GM19455 (cell line): Measurements from ENCODE around the gene BUD23.
"Not testable (repeated sequence)": the region's sequence is repeated elsewhere in the genome, so short reads cannot be mapped to it uniquely, and the experiment has no call there.

Experiments
- ATAC-seq: cut with Tn5 transposase; IDR thresholded peaks from one replicate; pipeline ENCODE4 v1.9.1; 2021; ENCODE audit not compliant: unreplicated experiment

Gene BUD23

DNA sequence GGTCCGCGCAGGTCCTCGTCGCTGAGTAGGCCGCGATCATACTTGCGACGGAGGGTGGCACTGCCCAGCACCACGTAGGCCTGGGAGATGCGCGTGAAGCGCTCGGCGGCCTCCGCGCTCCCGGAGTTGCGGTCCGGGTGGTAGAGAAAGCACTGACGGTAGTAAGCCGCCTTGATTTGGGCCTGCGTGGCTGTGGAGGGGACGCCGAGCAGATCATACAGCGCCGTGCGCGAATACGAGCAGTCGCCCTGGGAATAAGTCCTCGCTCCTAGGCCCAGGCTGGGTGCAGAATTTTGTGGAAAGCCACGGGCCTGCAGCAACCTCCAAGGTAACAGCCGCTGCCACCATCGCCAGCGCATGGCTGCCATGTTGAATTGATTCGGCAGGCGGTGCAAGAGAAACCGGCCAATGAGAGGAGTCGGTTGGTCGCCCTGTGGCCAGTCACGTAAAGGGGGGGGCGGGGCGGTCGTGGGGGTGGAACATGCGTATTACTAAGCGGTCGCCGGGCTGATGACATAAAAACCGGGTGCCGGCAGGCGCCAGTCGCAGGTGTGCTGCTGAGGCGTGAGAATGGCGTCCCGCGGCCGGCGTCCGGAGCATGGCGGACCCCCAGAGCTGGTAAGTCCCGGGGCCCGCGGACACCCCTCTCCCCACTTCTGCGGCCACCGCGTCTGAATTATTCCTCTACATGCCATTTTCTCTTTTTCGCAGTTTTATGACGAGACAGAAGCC lies at the start of gene BUD23, which contains the start of gene DNAJC30:
Gene BUD23 (plus strand): TSS at position 542 of the 732 bp plus-strand sequence. CDS start 29 bp downstream, at position 571.
Gene DNAJC30 (minus strand): TSS at position 398 of the 732 bp plus-strand sequence. CDS start 30 bp downstream, at position 368.
- peak; percentile 85 for ATAC-seq

DNA sequence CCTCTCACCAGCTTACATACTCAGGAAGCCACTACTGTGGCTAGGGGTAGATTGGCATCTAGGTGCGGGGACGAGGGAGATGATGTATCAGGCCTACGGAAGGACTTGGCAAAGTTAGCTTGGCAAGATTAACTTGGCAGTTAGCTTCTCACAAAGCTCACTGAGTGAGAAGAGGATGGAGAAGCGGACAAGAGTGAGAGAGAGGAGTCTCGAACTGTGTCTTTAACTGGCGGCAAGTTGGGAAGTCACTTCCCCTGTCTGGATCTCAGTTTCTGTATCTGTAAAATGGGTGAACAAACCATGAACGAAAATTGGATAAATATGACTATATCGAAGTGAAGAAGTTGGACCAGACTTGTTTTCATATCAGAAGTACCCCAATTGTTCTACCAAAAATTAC lies 49.6 kb upstream of the BUD23 start:
- no peak for ATAC-seq

GRCh38 chr7:73635428-73636200 lies 47.8 kb upstream of the BUD23 start:
- no peak for ATAC-seq

DNA sequence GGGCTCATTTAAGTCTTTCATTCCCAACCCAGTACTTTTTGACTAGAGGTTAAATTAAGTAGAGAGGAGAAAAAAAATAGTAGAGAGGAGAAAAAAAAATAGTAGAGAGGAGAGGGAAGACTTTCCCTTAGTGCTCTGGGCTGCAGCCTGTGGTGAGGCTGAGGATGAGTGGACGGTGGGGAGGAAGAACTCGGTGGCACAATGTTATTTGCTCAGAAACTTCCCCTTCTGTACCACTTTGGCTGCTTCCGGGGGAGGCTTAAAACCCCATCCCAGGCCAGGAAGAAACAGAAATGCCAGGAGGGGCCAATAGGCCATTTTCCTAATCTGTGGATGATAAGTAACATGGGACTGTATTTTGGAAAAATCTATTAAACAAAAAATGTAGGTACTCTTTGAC lies 44.5 kb upstream of the BUD23 start:
- no peak for ATAC-seq

DNA sequence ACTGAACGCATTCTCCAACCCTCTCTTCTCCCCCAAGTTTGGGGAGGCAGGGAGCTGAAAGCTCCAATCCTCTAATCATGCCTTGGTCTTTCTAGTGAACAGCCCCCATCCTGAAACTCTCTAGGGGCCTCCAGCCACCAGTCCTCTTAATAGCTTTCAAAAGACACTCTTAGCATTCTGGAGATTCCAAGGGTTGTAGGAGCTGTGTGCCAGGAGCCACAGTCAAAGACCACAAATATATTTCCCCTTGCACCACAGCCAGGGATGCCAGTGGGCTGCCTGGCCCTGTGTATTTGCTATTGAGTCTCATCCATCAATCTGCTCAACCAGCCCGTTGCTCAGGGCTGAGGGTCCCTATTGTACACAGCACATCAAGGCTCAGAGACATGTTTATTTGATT lies 40.6 kb upstream of the BUD23 start:
- ATAC-seq, result no peak

DNA sequence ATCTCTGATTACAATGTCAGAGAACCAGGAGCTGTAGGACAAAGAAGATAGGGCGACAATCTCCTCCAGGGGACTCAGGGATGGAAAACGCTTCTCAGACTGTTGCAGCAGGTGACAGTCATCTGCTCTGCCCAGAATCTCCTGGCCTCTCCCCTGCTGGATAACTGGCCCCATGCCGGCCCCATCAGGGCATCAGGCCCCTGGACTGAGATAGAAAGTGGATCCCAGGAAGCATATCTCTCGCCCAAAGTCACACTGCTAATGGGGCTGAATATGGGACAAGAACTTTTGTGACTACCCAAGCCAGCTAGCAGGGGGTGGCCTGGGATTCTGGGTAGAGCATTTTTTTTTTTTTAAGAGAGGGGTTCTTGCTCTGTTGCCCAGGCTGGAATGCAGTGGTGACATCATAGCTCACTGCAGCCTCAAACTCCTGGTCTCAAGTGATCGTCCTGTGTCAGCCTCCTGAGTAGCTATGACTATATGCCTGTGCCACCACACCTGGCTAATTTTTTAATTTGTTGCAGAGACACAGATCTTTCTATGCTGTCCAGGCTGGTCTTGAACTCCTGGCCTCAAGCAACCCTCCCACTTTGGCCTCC lies 38.6 kb upstream of the BUD23 start:
- no peak for ATAC-seq

- ATAC-seq, result no peak
Observed at GRCh38 chr7:73645643-73646174, 37.7 kb upstream of the BUD23 start.

DNA sequence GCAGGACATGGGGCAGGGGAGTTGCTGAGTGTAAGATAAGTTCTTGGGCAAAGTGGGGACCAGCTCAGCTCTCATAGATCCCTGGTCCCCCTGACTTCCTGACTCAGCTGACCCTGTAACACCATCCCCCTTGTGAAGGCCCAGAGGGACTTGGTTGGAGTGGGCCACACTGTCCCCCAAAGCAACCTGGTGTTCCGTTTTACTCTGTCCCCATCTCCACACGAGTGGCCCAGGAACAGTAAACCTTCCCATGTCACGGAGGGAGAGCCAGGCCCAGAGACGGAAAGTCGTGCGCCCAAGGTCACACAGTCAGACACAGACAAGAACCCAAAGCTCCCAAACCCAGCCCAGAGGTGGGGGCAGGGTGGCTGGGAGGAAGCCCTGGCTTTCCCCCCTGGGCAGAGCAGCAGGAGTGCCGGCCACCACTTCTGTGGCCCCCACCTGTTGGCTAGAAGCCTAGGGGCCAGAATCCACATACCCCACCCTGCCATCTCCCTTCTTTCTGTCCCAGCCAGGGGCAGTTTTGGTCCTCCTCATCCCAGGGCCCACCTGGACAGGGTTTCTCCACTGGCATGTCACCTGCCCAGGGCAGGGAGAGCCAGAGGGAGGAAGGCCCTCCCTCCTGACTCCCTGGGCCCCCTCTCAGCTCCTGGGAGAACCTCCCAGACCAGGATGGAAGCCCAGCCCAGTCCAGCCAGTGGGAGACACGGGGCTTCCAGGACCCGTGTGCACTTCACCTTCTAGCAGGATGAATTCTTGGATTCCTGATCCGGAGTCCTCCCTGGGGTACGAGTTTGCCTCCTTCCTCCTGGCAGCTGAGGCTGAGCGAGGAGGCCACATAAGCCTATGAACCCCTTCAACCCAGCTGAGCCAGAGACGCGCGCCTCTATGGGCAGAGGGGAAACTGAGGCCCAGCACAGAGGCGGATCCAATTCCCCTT lies 36.3 kb upstream of the BUD23 start:
- ATAC-seq, result no peak

GRCh38 chr7:73647725-73648592 lies 35.4 kb upstream of the BUD23 start:
- no peak for ATAC-seq

DNA sequence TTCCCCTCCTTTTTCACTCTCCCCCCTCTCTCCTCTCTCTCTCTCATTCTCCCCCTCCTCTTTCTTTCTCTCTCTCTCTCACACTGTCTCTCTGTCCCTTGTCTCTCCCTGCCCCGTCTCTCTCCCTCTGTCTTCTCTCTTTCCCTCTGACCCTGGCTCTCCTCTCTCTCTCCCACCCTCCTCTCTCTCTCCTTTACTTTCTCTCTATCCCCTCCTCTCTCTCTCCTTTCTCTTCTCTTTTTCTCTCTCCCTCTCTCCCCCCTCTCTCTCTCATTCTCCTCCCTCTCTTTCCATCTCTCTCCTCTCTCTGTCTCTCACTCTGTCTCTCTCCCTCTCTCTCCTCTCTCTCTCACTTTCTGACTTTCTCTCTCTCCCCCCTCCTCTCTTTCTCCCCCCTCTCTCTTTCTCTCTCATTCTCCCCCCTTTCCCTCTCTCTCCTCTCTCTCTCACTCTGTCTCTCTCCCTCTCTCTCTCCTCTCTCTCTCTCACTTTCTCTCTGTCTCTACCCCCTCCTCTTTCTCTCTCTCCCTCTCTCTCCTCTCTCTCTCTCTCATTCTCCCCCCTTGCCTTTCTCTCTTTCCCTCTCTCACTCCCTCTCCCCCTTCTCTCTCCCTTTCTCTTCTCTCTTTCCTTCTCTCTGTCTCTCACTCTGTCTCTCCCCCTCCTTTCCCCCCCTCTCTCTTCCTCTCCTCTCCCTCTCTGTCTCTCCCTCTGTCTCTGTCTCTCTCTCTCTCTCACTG lies 34.6 kb upstream of the BUD23 start:
- no peak for ATAC-seq

DNA sequence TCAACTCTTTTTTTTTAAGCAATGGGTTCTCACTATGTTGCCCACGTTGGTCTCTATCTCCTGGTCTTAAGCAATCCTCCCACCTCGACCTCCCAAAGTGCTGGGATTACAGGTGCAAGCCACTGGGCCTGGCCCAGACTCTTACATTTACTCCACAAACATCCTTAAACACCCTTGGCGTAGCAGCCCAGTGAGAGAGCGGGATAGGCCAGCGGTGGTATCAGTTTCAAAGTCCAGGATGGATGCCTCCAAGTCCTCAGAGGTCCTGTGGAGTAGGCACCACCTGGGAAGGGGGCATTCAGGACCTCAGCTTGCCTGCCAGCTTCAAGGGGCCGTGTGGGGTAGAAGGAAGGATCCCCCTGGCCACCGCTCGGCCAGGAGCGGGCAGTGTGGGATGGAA lies 33.8 kb upstream of the BUD23 start:
- ATAC-seq, result no peak

GRCh38 chr7:73650524-73650923 lies 32.9 kb upstream of the BUD23 start:
- no peak for ATAC-seq

GRCh38 chr7:73652541-73652949 lies 30.9 kb upstream of the BUD23 start:
- ATAC-seq, result no peak

GRCh38 chr7:73655309-73655708 lies 28.1 kb upstream of the BUD23 start:
- not testable (repeated sequence) for ATAC-seq

DNA sequence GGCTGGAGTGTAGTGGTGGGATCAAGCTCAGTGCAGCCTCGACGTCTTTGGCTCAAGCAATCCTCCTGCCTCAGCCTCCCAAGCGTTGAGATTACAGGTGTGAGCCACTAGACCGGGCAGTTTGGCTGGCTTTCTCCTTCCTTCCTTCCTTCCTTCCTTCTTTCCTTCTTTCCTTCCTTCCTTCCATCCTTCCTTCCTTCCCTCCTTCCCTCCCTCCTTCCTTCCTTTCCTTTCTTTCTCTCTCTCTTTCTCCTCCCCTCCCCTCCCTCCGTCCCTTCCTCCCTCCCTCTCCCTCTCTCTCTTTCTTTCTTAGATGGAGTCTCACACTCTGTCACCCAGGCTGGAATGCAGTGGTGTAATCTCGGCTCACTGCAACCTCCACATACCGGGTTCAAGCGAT lies 23.4 kb upstream of the BUD23 start:
- ATAC-seq, result no peak

DNA sequence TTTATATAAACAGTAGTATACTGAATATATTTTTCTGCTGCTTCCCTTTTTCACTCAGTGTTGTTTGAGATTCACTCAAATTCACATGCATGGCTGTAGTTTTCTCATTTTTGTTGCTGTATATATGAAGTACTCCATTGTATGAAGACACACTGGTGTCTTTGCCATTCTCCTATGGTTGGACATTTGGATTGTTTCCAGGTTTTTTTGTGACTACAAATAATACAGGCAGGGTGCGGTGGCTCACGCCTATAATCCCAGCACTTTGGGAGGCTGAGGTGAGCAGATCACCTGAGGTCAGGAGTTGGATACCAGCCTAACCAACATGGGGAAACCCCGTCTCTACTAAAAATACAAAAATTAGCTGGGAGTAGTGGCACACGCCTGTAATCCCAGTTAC lies 22.8 kb upstream of the BUD23 start:
- ATAC-seq, result not testable (repeated sequence)

- no peak for ATAC-seq
Observed at GRCh38 chr7:73663033-73663432, 20.4 kb upstream of the BUD23 start.

GRCh38 chr7:73667344-73668102 lies 15.9 kb upstream of the BUD23 start, which contains the start of gene VPS37D:
Gene VPS37D, plus strand, starts transcription at chr7:73667831. Its CDS starts 128 bp downstream, at chr7:73667959.
- peak; percentile 86 for ATAC-seq
